GM12878 (cell line): Measurements from ENCODE around the gene A1BG. TPM values are rescaled to one million over a fixed set of nuclear protein-coding genes. Genes with fewer than 3 reads are reported as not detected.

Experiments used
- ATAC-seq: fragments of 200-7000 bp; cut with Tn5 transposase; 3 replicates; pipeline ENCODE4 v1.9.1; 2020; ENCODE audit warnings: mild to moderate bottlenecking, moderate library complexity
- BruUV-seq: library from RNA; stranded (reverse); fragments of 400-500 nt; replicated peaks from 2 replicates; lab custom pipeline; 2021; lab: Mats Ljungman, UMichigan
- CTCF ChIA-PET: fragments of 300-600 bp; sonication (Branson Sonifier 250); formaldehyde crosslinking; extraction: SDS; loops from one replicate; lab custom pipeline; 2021; ENCODE audit warnings: inconsistent platforms; lab: Yijun Ruan, JAX
- POLR2A ChIA-PET: fragments of 350-600 bp; formaldehyde crosslinking; extraction: SDS; loops from one replicate; lab custom pipeline; 2021; ENCODE audit warnings: inconsistent platforms; lab: Charles Lee
- RAD21 ChIA-PET: fragments of 300-600 bp; sonication (Branson Sonifier 250); formaldehyde crosslinking; loops from one replicate; lab custom pipeline; 2023; ENCODE audit warnings: antibody characterized with exemption; ENCODE audit not compliant: unreplicated experiment; lab: Charles Lee
- SMC1A ChIA-PET: fragments of 300-600 bp; sonication (Branson Sonifier 250); formaldehyde crosslinking; loops from one replicate; lab custom pipeline; 2023; ENCODE audit not compliant: unreplicated experiment, uncharacterized antibody; lab: Charles Lee
- DNase-seq: peaks from one replicate; pipeline ENCODE4 v3.0.0-alpha.2; 2011; ENCODE audit warnings: low read depth, low spot score
- FAIRE-seq: peaks from 3 replicates; lab custom pipeline; 2011; peaks lifted over from hg19 to GRCh38; lab: Jason Lieb, UNC
- H2AFZ ChIP-seq: 2 replicates; pipeline ENCODE4 v1.6.0; 2011; ENCODE audit warnings: low read depth, low read length, control low read depth; ENCODE audit not compliant: control insufficient read depth
- H3K27ac ChIP-seq: 2 replicates; pipeline ENCODE4 v1.5.1; 2011; ENCODE audit warnings: control low read depth; ENCODE audit not compliant: control insufficient read depth, insufficient read depth
- H3K27me3 ChIP-seq, 2 experiments: replicated peaks in 1 of 2; 2 replicates each; pipeline versions ENCODE4 v1.6.0 to v1.6.1; 2011; ENCODE audit warnings: low read length in 1 of 2; ENCODE audit not compliant: control insufficient read depth in 2 of 2, insufficient read depth in 2 of 2
- H3K36me3 ChIP-seq, 2 experiments: 2 replicates each; pipeline ENCODE4 v1.5.1; 2011; ENCODE audit warnings: low read length in 1 of 2; ENCODE audit not compliant: control insufficient read depth in 2 of 2, insufficient read depth in 2 of 2
- H3K4me1 ChIP-seq: 2 replicates; pipeline ENCODE4 v1.6.1; 2011; ENCODE audit warnings: mild to moderate bottlenecking, low read length, moderate library complexity, mixed read lengths; ENCODE audit not compliant: control insufficient read depth, insufficient read depth
- H3K4me2 ChIP-seq: 2 replicates; pipeline ENCODE4 v1.6.0; 2011; ENCODE audit warnings: control low read depth; ENCODE audit not compliant: control insufficient read depth, insufficient read depth
- H3K4me3 ChIP-seq: fragments of 200-600 bp; sonication (generic); 2 replicates; pipeline ENCODE4 v1.5.1; 2016
- H3K79me2 ChIP-seq: 2 replicates; pipeline ENCODE4 v1.6.0; 2011; ENCODE audit warnings: low read length; ENCODE audit not compliant: control insufficient read depth, insufficient read depth
- H3K9ac ChIP-seq: 2 replicates; pipeline ENCODE4 v1.8.0; 2011; ENCODE audit warnings: low read length, control low read depth, mixed read lengths; ENCODE audit not compliant: control insufficient read depth, insufficient read depth
- H3K9me3 ChIP-seq: replicated peaks from 3 replicates; pipeline ENCODE4 v1.5.1; 2011; ENCODE audit warnings: mild to moderate bottlenecking, low read length; ENCODE audit not compliant: control insufficient read depth, insufficient read depth
- H4K20me1 ChIP-seq: 2 replicates; pipeline ENCODE4 v1.6.0; 2011; ENCODE audit not compliant: control insufficient read depth, insufficient read depth
- ASH2L ChIP-seq: fragments of 300-600, 200-600 bp; sonication (generic); IDR thresholded peaks from 2 replicates; pipeline ENCODE4 v1.6.1; 2017; ENCODE audit warnings: low read depth, mild to moderate bottlenecking, borderline replicate concordance
- CBX3 ChIP-seq: fragments of 200-600 bp; sonication (generic); IDR thresholded peaks from 2 replicates; pipeline ENCODE4 v1.6.1; 2016; ENCODE audit warnings: low read depth, borderline replicate concordance
- E4F1 ChIP-seq: fragments of 450-650 bp; IDR thresholded peaks from 2 replicates; pipeline ENCODE4 v1.6.1; 2018; ENCODE audit warnings: borderline replicate concordance, mild to moderate bottlenecking; ENCODE audit not compliant: partially characterized antibody
- ESRRA ChIP-seq: IDR thresholded peaks from 2 replicates; pipeline ENCODE4 v1.6.1; 2012; ENCODE audit warnings: mild to moderate bottlenecking, low read length, improper control_type of control experiment
- FOXM1 ChIP-seq: IDR thresholded peaks from 2 replicates; pipeline ENCODE4 v1.6.1; 2012; ENCODE audit warnings: low read depth, mild to moderate bottlenecking, inconsistent platforms, low read length, moderate library complexity
- IKZF1 ChIP-seq: fragments of 450-650 bp; conservative IDR thresholded peaks from 2 replicates; pipeline ENCODE4 v1.6.1; 2017; ENCODE audit warnings: antibody characterized with exemption, mild to moderate bottlenecking
- IKZF2 ChIP-seq, 2 experiments: fragments of 450-650 bp; IDR thresholded peaks; 2 replicates each; pipeline ENCODE4 v1.6.1; 2017; ENCODE audit warnings: mild to moderate bottlenecking in 2 of 2, moderate library complexity in 2 of 2
- MYC ChIP-seq: IDR thresholded peaks from 2 replicates; pipeline ENCODE4 v1.6.1; 2011; ENCODE audit warnings: mild to moderate bottlenecking, low read length, moderate library complexity, inconsistent platforms; ENCODE audit not compliant: insufficient read depth, insufficient replicate concordance, insufficient read length, severe bottlenecking
- NBN ChIP-seq: fragments of 450-650 bp; IDR thresholded peaks from 2 replicates; pipeline ENCODE4 v1.6.1; 2016
- RAD51 ChIP-seq: fragments of 450-650 bp; IDR thresholded peaks from 2 replicates; pipeline ENCODE4 v1.6.1; 2016; ENCODE audit warnings: moderate library complexity, mild to moderate bottlenecking, inconsistent platforms
- RUNX3 ChIP-seq: IDR thresholded peaks from 2 replicates; pipeline ENCODE4 v1.6.1; 2012; ENCODE audit warnings: low read length, inconsistent platforms
- SMARCA5 ChIP-seq: fragments of 450-650 bp; IDR thresholded peaks from 2 replicates; pipeline ENCODE4 v1.6.1; 2017; ENCODE audit warnings: mild to moderate bottlenecking
- SPI1 ChIP-seq: IDR thresholded peaks from 2 replicates; pipeline ENCODE4 v1.6.1; 2011; ENCODE audit warnings: low read depth, mild to moderate bottlenecking, low read length, moderate library complexity, borderline replicate concordance; ENCODE audit not compliant: insufficient read depth
- YY1 ChIP-seq: IDR thresholded peaks from 2 replicates; pipeline ENCODE4 v1.6.1; 2011; ENCODE audit warnings: low read depth, mild to moderate bottlenecking, low read length
- WGBS: methylation state at CpG from one replicate; pipeline ENCODE4 v1.1.6; 2016; ENCODE audit warnings: low lambda C conversion rate; ENCODE audit not compliant: insufficient replicate concordance, insufficient coverage; ENCODE audit errors: missing lambda C conversion rate; 5-methylcytosine and 5-hydroxymethylcytosine counted together
- in situ Hi-C: fragments of 300-500 bp; cut with MboI; formaldehyde crosslinking; loops from 9 replicates; pipeline ENCODE4 v1.14.3; 2018; ENCODE audit warnings: mixed read lengths
- intact Hi-C: fragments of 100-400 bp; cut with micrococcal nuclease; formaldehyde crosslinking; loops from one replicate; pipeline ENCODE4 v1.14.2; 2022; ENCODE audit not compliant: unreplicated experiment
- polyA plus RNA-seq, 11 experiments: library from polyadenylated mRNA; depleted of rRNA in 4 of 11; unstranded in 6 of 11; stranded (reverse) in 5 of 11; fragments of >200 nt; fragmentation: Nextera tagmentation in 4 of 11; fragmentation: Illumina TruSeq in 1 of 11; extraction: Ambion mirVana in 4 of 11; extraction: Trizol in 1 of 11; gene quantifications; 1 replicate in 1 of 11; 2 replicates in 10 of 11; pipeline versions ENCODE4 v1.2.1 to v1.2.3, GENCODE V29; 2011 to 2016; ENCODE audit warnings: inconsistent platforms in 2 of 11, missing spikeins in 2 of 11, low read depth in 1 of 11
- total RNA-seq, 4 experiments: library from RNA; depleted of rRNA in 3 of 4; stranded (reverse); fragments of >200 nt in 3 of 4; fragmentation: Illumina TruSeq in 1 of 4; extraction: Trizol in 1 of 4; gene quantifications; 2 replicates each; pipeline versions ENCODE4 v1.2.1 to v1.2.3, GENCODE V29; 2013 to 2021
- TF ChIP-seq, protein P1 (sequence below): fragments of 450-650 bp; IDR thresholded peaks from 2 replicates; pipeline ENCODE4 v1.6.1; 2017; ENCODE audit warnings: low read depth, mild to moderate bottlenecking, moderate library complexity

The A1BG gene
- total and polyA plus RNA-seq, 10 of the 15 experiments (the other 5 are each of a cell fraction or from before 2014, with no cell fraction given): 0.34 to 29.6 (median 11.8) TPM

DNA sequence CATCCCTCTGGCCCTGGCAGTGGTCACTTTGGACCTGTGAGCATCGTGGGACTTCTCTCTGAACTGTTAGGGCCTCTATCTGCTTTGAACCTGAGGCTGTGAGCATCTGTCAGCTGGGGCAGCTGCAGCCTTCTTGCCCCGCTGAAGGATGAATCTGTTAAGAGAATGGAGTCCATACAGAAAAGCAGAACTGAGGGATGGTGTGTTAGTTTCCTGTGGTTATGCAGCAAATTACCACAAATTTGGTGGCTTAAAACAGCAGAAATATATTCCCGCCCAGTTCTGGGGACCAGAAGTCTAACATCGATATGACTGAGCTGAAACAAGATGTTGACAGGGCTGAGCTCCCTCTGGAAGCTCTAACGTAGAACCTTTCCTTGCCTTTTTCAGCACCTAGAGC lies 10.9 kb upstream of the A1BG start:
- BruUV-seq: no TSS peak
- in situ Hi-C loops: no loop called here
- H3K4me3 ChIP-seq: no peak overlapping the region
- no peaks in the 10 kb centered on the region for H3K79me2 ChIP-seq
- no peak overlapping the region for H3K9ac ChIP-seq
- RAD21 ChIA-PET: interaction anchor here (1.3 to 1.8 kb wide), 2 partner anchors 16 to 17 kb away, joined by 3 to 5 read pairs; no protein-coding TSS in a partner anchor
- no peak for ATAC-seq
- DNase-seq: no peak
- H3K27me3 ChIP-seq: no peaks in the 10 kb centered on the region
- H3K36me3 ChIP-seq: no peaks in the 10 kb centered on the region
- TF ChIP-seq ESRRA: no peak
- TF ChIP-seq RAD51: no peak
- TF ChIP-seq IKZF2 (IDR thresholded peaks at IDR 0.05): peak in 1 of 2 experiments; percentile 28; a peak in 2 of 4 replicates
- TF ChIP-seq ASH2L: no peak
- no peak for TF ChIP-seq FOXM1
- no peak for TF ChIP-seq E4F1
- TF ChIP-seq IKZF1: 0 out of 2 replicates have a peak, but pooled peaks have one; percentile 29
- 0 out of 2 replicates have a peak, but pooled peaks have one; percentile 15 for TF ChIP-seq NBN
- TF ChIP-seq CBX3: no peak
- peak; percentile 83 for TF ChIP-seq RUNX3
- peak; percentile 89 for TF ChIP-seq SPI1
- no peak for TF ChIP-seq MYC
- TF ChIP-seq YY1: 0 out of 2 replicates have a peak, but pooled peaks have one; percentile 18
- TF ChIP-seq SMARCA5: peak; percentile 44; the same call in 1 of the 2 replicates
- TF ChIP-seq, protein P1, sequence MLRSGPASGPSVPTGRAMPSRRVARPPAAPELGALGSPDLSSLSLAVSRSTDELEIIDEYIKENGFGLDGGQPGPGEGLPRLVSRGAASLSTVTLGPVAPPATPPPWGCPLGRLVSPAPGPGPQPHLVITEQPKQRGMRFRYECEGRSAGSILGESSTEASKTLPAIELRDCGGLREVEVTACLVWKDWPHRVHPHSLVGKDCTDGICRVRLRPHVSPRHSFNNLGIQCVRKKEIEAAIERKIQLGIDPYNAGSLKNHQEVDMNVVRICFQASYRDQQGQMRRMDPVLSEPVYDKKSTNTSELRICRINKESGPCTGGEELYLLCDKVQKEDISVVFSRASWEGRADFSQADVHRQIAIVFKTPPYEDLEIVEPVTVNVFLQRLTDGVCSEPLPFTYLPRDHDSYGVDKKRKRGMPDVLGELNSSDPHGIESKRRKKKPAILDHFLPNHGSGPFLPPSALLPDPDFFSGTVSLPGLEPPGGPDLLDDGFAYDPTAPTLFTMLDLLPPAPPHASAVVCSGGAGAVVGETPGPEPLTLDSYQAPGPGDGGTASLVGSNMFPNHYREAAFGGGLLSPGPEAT: no peak
- no peak overlapping the region for H2AFZ ChIP-seq
- no peak overlapping the region for H3K27ac ChIP-seq
- intact Hi-C loops: no loop called here
- SMC1A ChIA-PET: interaction anchor here (0.9 to 2.6 kb wide), 7 partner anchors 9 to 58 kb away, joined by 3 to 10 read pairs (median 5); partner anchors contain the start of genes ZNF837 and ZSCAN22
- POLR2A ChIA-PET: interaction anchor here (0.6 to 3.2 kb wide), 7 partner anchors 14 to 79 kb away, joined by 3 to 37 read pairs (median 5); partner anchors contain the start of gene ZSCAN22
- WGBS: 9% methylated on average over 5 of the region's 5 CpGs
- FAIRE-seq: no peak
- H4K20me1 ChIP-seq: no peaks in the 10 kb centered on the region
- H3K4me2 ChIP-seq: no peak overlapping the region
- H3K4me1 ChIP-seq: peaks cover 14% of the 10 kb centered on the region
- CTCF ChIA-PET: interaction anchor here (2.2 kb wide), 1 partner anchor 16 kb away, joined by 8 read pairs; no protein-coding TSS in a partner anchor
- H3K9me3 ChIP-seq: no peaks in the 10 kb centered on the region
